ENCODE results near the gene MAML2.

MAML2 gene

DNA sequence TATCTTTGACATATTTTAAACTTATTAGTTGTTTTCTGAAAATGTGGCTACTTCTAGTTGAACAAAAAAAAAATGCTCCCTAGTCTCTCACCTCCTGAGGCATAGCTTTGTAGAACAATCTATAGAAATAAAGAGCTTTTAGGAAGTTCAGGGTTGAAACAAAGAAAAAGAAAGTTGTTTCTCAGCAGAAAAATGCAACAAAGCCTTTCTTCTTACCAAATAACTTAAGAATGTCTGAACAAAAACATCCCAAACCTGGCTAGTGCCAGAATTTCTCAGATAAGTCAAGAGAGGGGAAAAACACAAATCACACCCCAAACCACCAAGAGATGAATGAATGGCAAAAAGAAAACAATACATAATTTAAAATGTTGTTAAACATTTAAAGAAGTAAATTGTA lies 114.1 kb downstream of the MAML2 start:
- no peak for TF ChIP-seq CTCF (IDR thresholded peaks at IDR 0.05; ENCODE audit: insufficient read depth, low read depth, low read length, missing control alignments)
- DNase-seq (ENCODE audit: low read depth): no peak
- no peak overlapping the region for H3K4me3 ChIP-seq (ENCODE audit: low read depth, low read length)

DNA sequence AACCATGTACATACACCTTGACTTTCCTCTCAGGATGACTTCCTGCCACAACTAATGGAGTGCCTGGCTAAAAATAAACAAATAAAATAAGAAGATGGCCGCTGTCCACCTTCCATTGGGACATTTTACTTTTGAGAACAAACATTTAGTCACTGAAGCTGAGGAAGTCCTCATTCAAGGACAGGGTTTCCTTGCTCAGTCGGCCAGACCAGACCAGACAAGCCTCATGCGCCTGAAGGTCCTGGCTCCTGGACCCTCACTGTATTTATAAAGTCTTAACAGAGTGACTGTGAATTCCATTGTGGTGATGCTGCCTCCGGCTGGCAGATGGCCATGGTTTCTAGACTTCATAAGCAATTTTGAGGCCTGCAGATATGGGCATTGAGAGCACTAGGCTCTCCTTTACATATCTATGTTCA lies 114.5 kb downstream of the MAML2 start:
- no peak overlapping the region for H3K4me3 ChIP-seq (ENCODE audit: low read depth, low read length)
- DNase-seq (ENCODE audit: low read depth): no peak

GRCh38 chr11:96227244-96227643 lies 115.8 kb downstream of the MAML2 start:
- no peak for DNase-seq (ENCODE audit: low read depth)
- H3K4me3 ChIP-seq (ENCODE audit: low read depth, low read length): no peak overlapping the region
- TF ChIP-seq CTCF (IDR thresholded peaks at IDR 0.05; ENCODE audit: insufficient read depth, low read depth, low read length, missing control alignments): no peak

More for the DNA sequence above, 114.5 kb downstream of the MAML2 start:
- no peak for TF ChIP-seq CTCF (IDR thresholded peaks at IDR 0.05; ENCODE audit: insufficient read depth, low read depth, low read length, missing control alignments)

DNA sequence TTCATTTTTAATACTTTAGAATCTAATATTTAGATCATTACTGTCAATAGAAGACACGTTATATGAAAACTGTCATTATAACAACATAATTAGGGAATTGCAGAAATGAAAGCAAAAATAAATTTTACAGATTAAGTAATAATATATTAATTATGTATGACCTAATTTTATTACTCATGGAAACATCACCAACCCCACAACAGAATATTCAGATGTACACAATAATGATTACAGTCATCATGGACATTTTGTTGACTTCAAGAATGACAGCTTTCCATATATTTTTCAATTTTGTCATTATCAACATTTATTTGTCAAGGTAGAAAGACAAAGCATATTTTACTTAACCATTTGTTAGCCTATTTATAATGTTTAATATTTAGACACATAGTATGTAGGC lies 119.9 kb downstream of the MAML2 start:
- no peak for TF ChIP-seq CTCF (IDR thresholded peaks at IDR 0.05; ENCODE audit: insufficient read depth, low read depth, low read length, missing control alignments)

DNA sequence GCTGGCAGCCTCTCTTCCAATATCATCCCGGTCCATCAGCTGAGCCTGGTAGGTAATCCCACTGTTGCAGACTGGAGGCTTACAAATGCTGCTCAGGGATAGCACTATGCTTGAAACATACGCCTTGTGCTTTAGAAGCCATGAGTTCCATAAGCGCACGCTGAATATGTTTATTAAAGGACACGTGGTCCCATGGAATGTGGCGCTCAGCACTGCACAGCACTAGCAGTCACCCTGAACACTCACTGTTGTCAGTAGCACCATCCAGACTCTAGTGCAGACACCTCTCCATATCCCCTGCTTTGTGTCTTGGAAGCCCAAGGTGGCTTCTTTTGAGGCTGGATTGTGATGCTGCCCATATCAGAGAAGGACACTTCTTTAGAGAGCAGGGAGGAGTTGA lies 120.9 kb downstream of the MAML2 start:
- DNase-seq (ENCODE audit: low read depth): no peak
- no peak for TF ChIP-seq CTCF (IDR thresholded peaks at IDR 0.05; ENCODE audit: insufficient read depth, low read depth, low read length, missing control alignments)
- no peak overlapping the region for H3K4me3 ChIP-seq (ENCODE audit: low read depth, low read length)

More for the DNA sequence above, 119.9 kb downstream of the MAML2 start:
- no peak overlapping the region for H3K4me3 ChIP-seq (ENCODE audit: low read depth, low read length)
- DNase-seq (ENCODE audit: low read depth): no peak

DNA sequence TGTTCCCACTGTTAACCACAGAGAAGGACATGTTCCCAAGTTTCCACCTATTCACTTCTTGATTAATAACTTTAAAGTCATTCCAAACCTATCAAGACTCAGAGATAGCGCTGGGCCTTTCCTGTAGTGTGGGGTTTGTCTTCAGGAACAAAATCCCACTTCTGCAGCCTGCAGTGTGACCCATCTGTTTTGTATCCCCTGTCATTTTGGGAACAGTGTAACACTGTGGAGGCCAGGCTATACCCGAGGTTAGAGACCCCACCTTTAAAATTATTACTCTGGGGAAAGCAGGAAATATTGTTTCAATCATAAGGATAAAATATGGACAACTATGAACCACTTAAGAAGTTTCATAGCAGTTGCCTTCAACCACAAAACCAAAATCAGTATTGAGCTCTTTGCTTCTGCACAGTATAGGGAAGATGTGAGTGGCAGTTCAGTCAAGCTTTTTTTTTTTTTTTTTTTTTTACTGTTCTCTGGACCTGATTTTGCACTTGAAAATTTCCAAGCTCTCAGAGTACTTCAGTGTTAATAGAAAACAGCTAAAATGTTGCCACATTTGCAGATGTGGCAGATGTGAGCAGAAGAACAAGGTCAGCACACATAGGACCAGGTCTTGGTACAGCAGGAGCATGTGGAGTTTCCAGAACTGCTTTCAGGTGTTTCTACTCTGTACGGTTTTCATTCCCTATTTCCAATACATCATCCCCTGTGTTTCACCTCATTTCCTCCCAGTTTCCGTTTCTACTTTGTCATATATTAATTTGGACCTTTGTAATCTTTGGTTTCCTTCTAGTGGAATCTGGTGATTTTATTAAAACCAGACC lies 121.5 kb downstream of the MAML2 start:
- H3K4me3 ChIP-seq (ENCODE audit: low read depth, low read length): no peak overlapping the region
- TF ChIP-seq CTCF (IDR thresholded peaks at IDR 0.05; ENCODE audit: insufficient read depth, low read depth, low read length, missing control alignments): no peak
- DNase-seq (ENCODE audit: low read depth): no peak
